ENCODE results near the gene SALL2. TPM values are rescaled to one million over a fixed set of nuclear protein-coding genes. Genes with fewer than 3 reads are reported as not detected.

Gene SALL2
- total RNA-seq, 2 experiments from 2014 or later = 4.4 to 5.2 TPM

GRCh38 chr14:21510735-21511657 lies 15.2 kb downstream of the SALL2 start, which contains the start of gene METTL3:
TSS of gene METTL3 (minus strand) at chr14:21511340. CDS start at chr14:21511223, 117 bp downstream.
- Mint-ChIP-seq H3K27ac (peak within 1 kb of the TSS; percentile 98), H3K27me3 (no peaks in the 10 kb centered on the region), H3K4me1 (peaks cover 31% of the 10 kb centered on the region), H3K36me3 (peaks cover 35% of the 10 kb centered on the region), H3K9me3 (no peaks in the 10 kb centered on the region), H3K4me3 (peak within 1 kb of the TSS; percentile 98)
- DNase-seq = peak; percentile 91

GRCh38 chr14:21509432-21510143 lies 16.6 kb downstream of the SALL2 start:
- peaks cover 41% of the 10 kb centered on the region for H3K4me1 Mint-ChIP-seq
- DNase-seq = no peak

GRCh38 chr14:21506557-21506956 lies 19.6 kb downstream of the SALL2 start:
- Mint-ChIP-seq H3K4me3 (no peak overlapping the region), H3K36me3 (peaks cover 38% of the 10 kb centered on the region), H3K27me3 (no peaks in the 10 kb centered on the region), H3K27ac (no peak overlapping the region), H3K4me1 (peaks cover 52% of the 10 kb centered on the region), H3K9me3 (no peaks in the 10 kb centered on the region)
- DNase-seq = no peak

More at GRCh38 chr14:21509432-21510143, 16.6 kb downstream of the SALL2 start:
- Mint-ChIP-seq H3K4me3 (peak overlapping the region; percentile 98), H3K27ac (peak overlapping the region; percentile 98), H3K27me3 (no peaks in the 10 kb centered on the region), H3K9me3 (no peaks in the 10 kb centered on the region), H3K36me3 (peaks cover 42% of the 10 kb centered on the region)

- peak; percentile 40 for DNase-seq
- peaks cover 42% of the 10 kb centered on the region for H3K36me3 Mint-ChIP-seq
- peaks cover 55% of the 10 kb centered on the region for H3K4me1 Mint-ChIP-seq
- no peaks in the 10 kb centered on the region for H3K9me3 Mint-ChIP-seq
- peak overlapping the region; percentile 84 for H3K27ac Mint-ChIP-seq
- H3K4me3 Mint-ChIP-seq = peak overlapping the region; percentile 61
- no peaks in the 10 kb centered on the region for H3K27me3 Mint-ChIP-seq
These were observed 21.1 kb downstream of the SALL2 start for GRCh38 chr14:21505012-21505553.

GRCh38 chr14:21503376-21503775 lies 22.8 kb downstream of the SALL2 start:
- no peak for DNase-seq
- no peaks in the 10 kb centered on the region for H3K27me3 Mint-ChIP-seq
- peak overlapping the region; percentile 38 for H3K27ac Mint-ChIP-seq
- no peaks in the 10 kb centered on the region for H3K9me3 Mint-ChIP-seq
- H3K4me3 Mint-ChIP-seq = no peak overlapping the region
- peaks cover 59% of the 10 kb centered on the region for H3K4me1 Mint-ChIP-seq
- H3K36me3 Mint-ChIP-seq = peaks cover 46% of the 10 kb centered on the region

GRCh38 chr14:21501568-21501967 lies 24.6 kb downstream of the SALL2 start:
- peak overlapping the region; percentile 34 for H3K27ac Mint-ChIP-seq
- peaks cover 51% of the 10 kb centered on the region for H3K4me1 Mint-ChIP-seq
- no peaks in the 10 kb centered on the region for H3K27me3 Mint-ChIP-seq
- H3K9me3 Mint-ChIP-seq = no peaks in the 10 kb centered on the region
- DNase-seq = no peak
- peaks cover 36% of the 10 kb centered on the region for H3K36me3 Mint-ChIP-seq
- no peak overlapping the region for H3K4me3 Mint-ChIP-seq

GRCh38 chr14:21498540-21499526 lies 27.3 kb downstream of the SALL2 start:
- H3K36me3 Mint-ChIP-seq = peaks cover 24% of the 10 kb centered on the region
- H3K27ac Mint-ChIP-seq = peak overlapping the region; percentile 70
- no peak overlapping the region for H3K4me3 Mint-ChIP-seq
- no peak for DNase-seq
- H3K27me3 Mint-ChIP-seq = no peaks in the 10 kb centered on the region
- no peaks in the 10 kb centered on the region for H3K9me3 Mint-ChIP-seq
- peaks cover 33% of the 10 kb centered on the region for H3K4me1 Mint-ChIP-seq

- Mint-ChIP-seq H3K27ac (no peak overlapping the region), H3K9me3 (no peaks in the 10 kb centered on the region), H3K36me3 (peaks cover 28% of the 10 kb centered on the region), H3K27me3 (no peaks in the 10 kb centered on the region), H3K4me1 (peaks cover 22% of the 10 kb centered on the region), H3K4me3 (no peak overlapping the region)
- DNase-seq = no peak
These were observed 29.7 kb downstream of the SALL2 start for GRCh38 chr14:21496453-21496852.

- Mint-ChIP-seq H3K4me1 (peaks cover 15% of the 10 kb centered on the region), H3K9me3 (no peaks in the 10 kb centered on the region), H3K4me3 (no peak overlapping the region), H3K27ac (peak overlapping the region; percentile 68), H3K27me3 (no peaks in the 10 kb centered on the region), H3K36me3 (peaks cover 18% of the 10 kb centered on the region)
- DNase-seq = no peak
These were observed 31.0 kb downstream of the SALL2 start for GRCh38 chr14:21494902-21495762.

- peaks cover 5% of the 10 kb centered on the region for H3K4me1 Mint-ChIP-seq
- H3K4me3 Mint-ChIP-seq = no peak overlapping the region
- no peaks in the 10 kb centered on the region for H3K27me3 Mint-ChIP-seq
- no peaks in the 10 kb centered on the region for H3K9me3 Mint-ChIP-seq
- H3K27ac Mint-ChIP-seq = no peak overlapping the region
- peaks cover 4% of the 10 kb centered on the region for H3K36me3 Mint-ChIP-seq
- no peak for DNase-seq
These were observed 39.5 kb downstream of the SALL2 start for GRCh38 chr14:21486640-21487087.

- Mint-ChIP-seq H3K9me3 (no peaks in the 10 kb centered on the region), H3K4me1 (peaks cover 21% of the 10 kb centered on the region), H3K4me3 (peak within 1 kb of the TSS; percentile 100), H3K27ac (peak within 1 kb of the TSS; percentile 97), H3K27me3 (no peaks in the 10 kb centered on the region), H3K36me3 (peaks cover 8% of the 10 kb centered on the region)
- DNase-seq = peak; percentile 95
These were observed 49.0 kb downstream of the SALL2 start, which contains the start of the genes RAB2B and TOX4 for GRCh38 chr14:21476925-21477681. TSS of gene RAB2B (minus strand) at chr14:21476959. CDS start at chr14:21476872, 87 bp downstream. TSS of gene TOX4 (plus strand) at chr14:21477195. CDS start at chr14:21477279, 84 bp downstream.

- Mint-ChIP-seq H3K4me3 (peak overlapping the region; percentile 100), H3K4me1 (peaks cover 21% of the 10 kb centered on the region), H3K9me3 (no peaks in the 10 kb centered on the region), H3K27ac (peak overlapping the region; percentile 97), H3K27me3 (no peaks in the 10 kb centered on the region), H3K36me3 (peaks cover 8% of the 10 kb centered on the region)
- peak; percentile 76 for DNase-seq
These were observed 49.6 kb downstream of the SALL2 start for GRCh38 chr14:21476523-21476924.

Measured in activated naive CD8-positive, alpha-beta T cell treated with anti-CD3 and anti-CD28 coated beads for 36 hours (primary cell).